Keratinocyte (primary cell): Measurements from ENCODE around the gene FGD4. TPM values are rescaled to one million over a fixed set of nuclear protein-coding genes. Genes with fewer than 3 reads are reported as not detected.

ENCODE experiments used
- DNase-seq: peaks from one replicate; pipeline ENCODE4 v3.0.0-alpha.2; 2011; ENCODE audit warnings: low read depth, missing footprints, low spot score
- FAIRE-seq: peaks from 2 replicates; lab custom pipeline; 2011; peaks lifted over from hg19 to GRCh38; lab: Jason Lieb, UNC
- H2AFZ ChIP-seq: 2 replicates; pipeline ENCODE4 v1.6.0; 2012; ENCODE audit warnings: low read length, control low read depth, inconsistent platforms; ENCODE audit not compliant: control insufficient read depth
- H3K27ac ChIP-seq: 2 replicates; pipeline ENCODE4 v1.5.1; 2011; ENCODE audit warnings: low read length; ENCODE audit not compliant: control insufficient read depth, insufficient read depth
- H3K27me3 ChIP-seq: 3 replicates; pipeline ENCODE4 v1.6.0; 2011; ENCODE audit warnings: low read length; ENCODE audit not compliant: control insufficient read depth, insufficient read depth; ENCODE audit errors: extremely low read depth
- H3K36me3 ChIP-seq, 2 experiments: 2 replicates in 1 of 2; 3 replicates in 1 of 2; pipeline ENCODE4 v1.5.1; 2011; ENCODE audit warnings: low read length in 2 of 2, mild to moderate bottlenecking in 1 of 2; ENCODE audit not compliant: control insufficient read depth in 2 of 2, insufficient read depth in 2 of 2; ENCODE audit errors: extremely low read depth in 1 of 2
- H3K4me1 ChIP-seq: 3 replicates; pipeline ENCODE4 v1.5.1; 2011; ENCODE audit warnings: low read length; ENCODE audit not compliant: control insufficient read depth, insufficient read depth; ENCODE audit errors: extremely low read depth
- H3K4me2 ChIP-seq: 3 replicates; pipeline ENCODE4 v1.6.0; 2011; ENCODE audit warnings: low read depth, low read length; ENCODE audit not compliant: control insufficient read depth, insufficient read depth; ENCODE audit errors: extremely low read depth
- H3K4me3 ChIP-seq, 3 experiments: fragments of 200-600 bp in 1 of 3; sonication (generic) in 1 of 3; 2 replicates in 2 of 3; 3 replicates in 1 of 3; pipeline ENCODE4 v1.5.1; 2011 to 2016; ENCODE audit warnings: low read length in 3 of 3, mild to moderate bottlenecking in 3 of 3, control low read depth in 2 of 3, inconsistent platforms in 1 of 3, low read depth in 1 of 3, mixed read lengths in 1 of 3, mixed run types in 1 of 3, moderate library complexity in 1 of 3; ENCODE audit not compliant: control insufficient read depth in 2 of 3, insufficient read depth in 2 of 3; ENCODE audit errors: extremely low read depth in 1 of 3
- H3K79me2 ChIP-seq: 2 replicates; pipeline ENCODE4 v1.6.0; 2012; ENCODE audit warnings: low read length; ENCODE audit not compliant: control insufficient read depth, insufficient read depth
- H3K9ac ChIP-seq: 3 replicates; pipeline ENCODE4 v1.6.0; 2011; ENCODE audit warnings: low read length; ENCODE audit not compliant: control insufficient read depth, insufficient read depth; ENCODE audit errors: extremely low read depth
- H3K9me1 ChIP-seq: 3 replicates; pipeline ENCODE4 v1.6.0; 2011; ENCODE audit warnings: low read length; ENCODE audit not compliant: control insufficient read depth, insufficient read depth; ENCODE audit errors: extremely low read depth
- H3K9me3 ChIP-seq: 2 replicates; pipeline ENCODE4 v1.5.1; 2012; ENCODE audit warnings: low read depth, low read length; ENCODE audit not compliant: control insufficient read depth
- H4K20me1 ChIP-seq: 3 replicates; pipeline ENCODE4 v1.6.0; 2011; ENCODE audit warnings: low read length; ENCODE audit not compliant: control insufficient read depth, insufficient read depth; ENCODE audit errors: extremely low read depth
- EZH2 ChIP-seq: IDR thresholded peaks from one replicate; pipeline ENCODE4 v1.6.1; 2012; ENCODE audit warnings: inconsistent platforms, mild to moderate bottlenecking, low read length, moderate library complexity
- dilution Hi-C: fragments of 300-500 bp; cut with MboI; formaldehyde crosslinking; loops from one replicate; pipeline ENCODE4 v1.7.0; 2020; ENCODE audit warnings: low sequenced_read_pairs; ENCODE audit not compliant: extremely low pct_ligation_motif_present
- polyA plus RNA-seq, 5 experiments: library from polyadenylated mRNA; depleted of rRNA in 3 of 5; stranded (reverse) in 3 of 5; stranded (forward) in 1 of 5; unstranded in 1 of 5; fragments of >200 nt; gene quantifications; 1 replicate in 1 of 5; 2 replicates in 3 of 5; 3 replicates in 1 of 5; pipeline versions ENCODE4 v1.2.1 to v1.2.3, GENCODE V29; 2011 to 2012; ENCODE audit warnings: missing spikeins in 2 of 5, low read depth in 1 of 5, low replicate concordance in 1 of 5
- TF ChIP-seq, protein P1 (sequence below), 3 experiments: IDR thresholded peaks in 1 of 3; conservative IDR thresholded peaks in 1 of 3; optimal IDR thresholded peaks in 1 of 3; 2 replicates in 2 of 3; 3 replicates in 1 of 3; pipeline versions ENCODE3 to v1.5.1; 2011; ENCODE audit warnings: low read length in 3 of 3, mild to moderate bottlenecking in 3 of 3, moderate library complexity in 2 of 3, control low read depth in 1 of 3, inconsistent platforms in 1 of 3; ENCODE audit not compliant: insufficient read depth in 2 of 3; ENCODE audit errors: extremely low read depth in 1 of 3

Gene FGD4
- polyA plus RNA-seq, 1 donor (not counting 4 experiments of a cell fraction or from before 2014, with no cell fraction given), result 10.5 TPM

DNA sequence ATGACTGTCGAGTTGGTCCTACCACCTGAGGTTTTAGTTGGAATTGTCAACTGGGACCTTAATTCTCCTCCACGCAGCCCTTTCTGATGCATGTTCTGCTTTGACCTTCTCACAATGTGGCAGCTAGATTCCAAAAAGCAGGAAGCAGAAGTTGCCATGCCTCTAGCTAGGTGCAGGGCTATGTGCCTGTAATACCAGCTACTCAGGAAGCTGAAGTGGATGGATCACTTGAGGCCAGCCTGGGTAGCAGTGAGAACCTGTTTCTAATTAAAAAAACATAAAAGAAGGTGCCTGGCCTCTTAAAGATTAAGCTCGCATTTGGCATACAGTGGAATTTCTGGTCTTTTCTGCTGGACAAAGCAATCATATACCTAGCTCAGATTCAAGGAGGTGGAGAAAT is 77.1 kb downstream of the FGD4 start:
- Histone ChIP-seq H3K4me1 (no peaks in the 10 kb centered on the region), H3K79me2 (peaks cover 5% of the 10 kb centered on the region), H3K9me3 (no peaks in the 10 kb centered on the region), H3K4me3 (no peak overlapping the region), H3K27me3 (no peaks in the 10 kb centered on the region), H3K4me2 (no peak overlapping the region), H4K20me1 (no peaks in the 10 kb centered on the region), H3K9ac (no peak overlapping the region), H2AFZ (no peak overlapping the region), H3K9me1 (no peaks in the 10 kb centered on the region), H3K36me3 (peaks cover 1 to 7% of the 10 kb centered on the region in 2 experiments), H3K27ac (no peak overlapping the region)
- DNase-seq, result no peak
- dilution Hi-C loops, result no loop called here
- TF ChIP-seq EZH2, result no peak
- FAIRE-seq, result no peak

DNA sequence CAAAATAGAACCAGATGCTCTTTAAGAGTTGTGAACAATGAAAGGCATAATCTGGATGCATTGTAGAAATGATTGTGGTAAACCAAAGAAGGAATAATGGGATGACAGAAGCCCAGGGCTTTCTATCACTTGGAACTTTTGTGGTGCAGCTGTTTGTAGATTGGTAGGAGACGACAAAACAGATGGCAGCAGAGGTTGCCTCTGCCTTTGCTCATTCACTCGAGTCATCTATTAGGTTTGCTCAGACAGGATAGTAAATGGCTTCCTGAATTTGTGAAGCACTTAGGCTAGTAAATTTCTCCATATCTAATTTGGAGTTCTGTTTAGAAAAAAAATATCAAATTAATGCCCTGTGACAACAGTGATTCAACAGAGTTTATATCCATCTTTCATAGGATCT is 78.4 kb downstream of the FGD4 start:
- Histone ChIP-seq H3K4me3 (no peak overlapping the region), H2AFZ (no peak overlapping the region), H3K9ac (no peak overlapping the region), H3K79me2 (no peaks in the 10 kb centered on the region), H3K4me2 (no peak overlapping the region), H4K20me1 (no peaks in the 10 kb centered on the region), H3K9me3 (no peaks in the 10 kb centered on the region), H3K9me1 (no peaks in the 10 kb centered on the region), H3K27ac (no peak overlapping the region), H3K27me3 (no peaks in the 10 kb centered on the region), H3K4me1 (no peaks in the 10 kb centered on the region), H3K36me3 (peaks cover 1 to 3% of the 10 kb centered on the region in 2 experiments)
- DNase-seq, result no peak
- FAIRE-seq, result no peak
- dilution Hi-C loops, result no loop called here
- TF ChIP-seq, protein P1, sequence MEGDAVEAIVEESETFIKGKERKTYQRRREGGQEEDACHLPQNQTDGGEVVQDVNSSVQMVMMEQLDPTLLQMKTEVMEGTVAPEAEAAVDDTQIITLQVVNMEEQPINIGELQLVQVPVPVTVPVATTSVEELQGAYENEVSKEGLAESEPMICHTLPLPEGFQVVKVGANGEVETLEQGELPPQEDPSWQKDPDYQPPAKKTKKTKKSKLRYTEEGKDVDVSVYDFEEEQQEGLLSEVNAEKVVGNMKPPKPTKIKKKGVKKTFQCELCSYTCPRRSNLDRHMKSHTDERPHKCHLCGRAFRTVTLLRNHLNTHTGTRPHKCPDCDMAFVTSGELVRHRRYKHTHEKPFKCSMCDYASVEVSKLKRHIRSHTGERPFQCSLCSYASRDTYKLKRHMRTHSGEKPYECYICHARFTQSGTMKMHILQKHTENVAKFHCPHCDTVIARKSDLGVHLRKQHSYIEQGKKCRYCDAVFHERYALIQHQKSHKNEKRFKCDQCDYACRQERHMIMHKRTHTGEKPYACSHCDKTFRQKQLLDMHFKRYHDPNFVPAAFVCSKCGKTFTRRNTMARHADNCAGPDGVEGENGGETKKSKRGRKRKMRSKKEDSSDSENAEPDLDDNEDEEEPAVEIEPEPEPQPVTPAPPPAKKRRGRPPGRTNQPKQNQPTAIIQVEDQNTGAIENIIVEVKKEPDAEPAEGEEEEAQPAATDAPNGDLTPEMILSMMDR (optimal IDR thresholded peaks at IDR 0.05 in 1 of 3, IDR thresholded peaks at IDR 0.05 in 1 of 3, conservative IDR thresholded peaks at IDR 0.05 in 1 of 3; ENCODE audit: extremely low read depth in 1 of 3, insufficient read depth in 2 of 3, low read length in 3 of 3), result no peak
- TF ChIP-seq EZH2, result no peak

DNA sequence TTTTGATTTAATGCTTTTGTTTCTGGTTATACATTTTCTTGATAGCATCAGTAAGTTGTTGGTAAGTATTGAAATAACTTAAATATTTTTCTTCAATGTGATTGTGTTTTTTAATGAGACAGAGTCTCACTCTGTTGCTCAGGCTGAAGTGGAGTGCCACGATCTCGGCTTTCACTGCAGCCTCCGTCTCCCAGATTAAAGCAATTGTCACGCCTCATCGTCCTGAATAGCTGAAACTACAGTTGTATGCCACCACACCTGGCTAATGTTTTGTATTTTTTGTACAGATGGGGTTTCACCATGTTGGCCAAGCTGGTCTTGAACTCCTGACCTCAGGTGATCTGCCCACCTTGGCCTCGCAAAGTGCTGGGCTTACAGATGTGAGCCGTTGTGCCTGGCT is 78.8 kb downstream of the FGD4 start:
- Histone ChIP-seq H3K9ac (no peak overlapping the region), H3K36me3 (peaks cover 1 to 3% of the 10 kb centered on the region in 2 experiments), H2AFZ (no peak overlapping the region), H3K9me3 (no peaks in the 10 kb centered on the region), H3K9me1 (no peaks in the 10 kb centered on the region), H3K27ac (no peak overlapping the region), H3K4me2 (no peak overlapping the region), H3K79me2 (no peaks in the 10 kb centered on the region), H3K4me1 (no peaks in the 10 kb centered on the region), H3K4me3 (no peak overlapping the region), H4K20me1 (no peaks in the 10 kb centered on the region), H3K27me3 (no peaks in the 10 kb centered on the region)
- no peak for DNase-seq
- FAIRE-seq, result no peak
- dilution Hi-C loops, result no loop called here
- no peak for TF ChIP-seq EZH2
- TF ChIP-seq, protein P1 (optimal IDR thresholded peaks at IDR 0.05 in 1 of 3, IDR thresholded peaks at IDR 0.05 in 1 of 3, conservative IDR thresholded peaks at IDR 0.05 in 1 of 3; ENCODE audit: extremely low read depth in 1 of 3, insufficient read depth in 2 of 3, low read length in 3 of 3), result no peak
